HepG2 (cell line): ENCODE data around the gene DPP6. TPM values are rescaled to one million over a fixed set of nuclear protein-coding genes. Genes with fewer than 3 reads are reported as not detected.
A peak's percentile ranks its signal among the peaks of the same experiment; 100 is the strongest.

ENCODE experiments used
- CBFB ChIP-seq: sonication (generic); formaldehyde crosslinking; IDR thresholded peaks from 2 replicates; pipeline ENCODE4 v1.4.0; 2020; ENCODE audit warnings: missing genetic modification reagents
- HOXA5 ChIP-seq: sonication (generic); formaldehyde crosslinking; IDR thresholded peaks from 2 replicates; pipeline ENCODE4 v1.4.0; 2020; ENCODE audit warnings: missing genetic modification reagents
- JARID2 ChIP-seq: sonication (generic); formaldehyde crosslinking; IDR thresholded peaks from 2 replicates; pipeline ENCODE4 v1.8.1; 2023; ENCODE audit warnings: missing genetic modification reagents, inconsistent platforms; ENCODE audit not compliant: insufficient replicate concordance
- MBD4 ChIP-seq: IDR thresholded peaks from 2 replicates; pipeline ENCODE4 v1.6.1; 2012; ENCODE audit warnings: low read length, inconsistent platforms, borderline replicate concordance
- NR2C2 ChIP-seq: sonication (generic); formaldehyde crosslinking; IDR thresholded peaks from 2 replicates; pipeline ENCODE4 v1.4.0; 2020; ENCODE audit warnings: missing genetic modification reagents, mild to moderate bottlenecking, moderate library complexity, borderline replicate concordance
- POLR2AphosphoS5 ChIP-seq: IDR thresholded peaks from 2 replicates; pipeline ENCODE4 v1.6.1; 2012; ENCODE audit warnings: low read depth, low read length
- PRPF4 ChIP-seq: fragments of 200-400 bp; formaldehyde crosslinking; IDR thresholded peaks from 2 replicates; pipeline ENCODE4 v1.6.1; 2016; ENCODE audit warnings: low read length, low read depth; ENCODE audit not compliant: poor library complexity, severe bottlenecking
- RFX5 ChIP-seq: IDR thresholded peaks from 2 replicates; pipeline ENCODE4 v1.6.1; 2011; ENCODE audit warnings: low read depth, low read length, improper control_type of control experiment
- SAFB2 ChIP-seq: sonication (generic); formaldehyde crosslinking; IDR thresholded peaks from 2 replicates; pipeline ENCODE4 v1.5.1; 2020; ENCODE audit warnings: missing genetic modification reagents, low read depth, mild to moderate bottlenecking, borderline replicate concordance
- WIZ ChIP-seq: sonication (generic); formaldehyde crosslinking; IDR thresholded peaks from 2 replicates; pipeline ENCODE4 v1.5.1; 2020; ENCODE audit warnings: mild to moderate bottlenecking, missing genetic modification reagents
- ZBTB38 ChIP-seq: sonication (generic); formaldehyde crosslinking; IDR thresholded peaks from 2 replicates; pipeline ENCODE4 v1.5.1; 2020; ENCODE audit warnings: mild to moderate bottlenecking, missing genetic modification reagents
- ZNF224 ChIP-seq: sonication (generic); formaldehyde crosslinking; IDR thresholded peaks from 2 replicates; pipeline ENCODE4 v1.5.0; 2020; ENCODE audit warnings: mild to moderate bottlenecking, missing genetic modification reagents
- ZNF350 ChIP-seq: sonication (generic); formaldehyde crosslinking; IDR thresholded peaks from 2 replicates; pipeline ENCODE4 v1.4.0; 2020; ENCODE audit warnings: mild to moderate bottlenecking, low read depth, missing genetic modification reagents, borderline replicate concordance
- ZNF441 ChIP-seq: sonication (generic); formaldehyde crosslinking; IDR thresholded peaks from 2 replicates; pipeline ENCODE4 v1.7.0; 2021; ENCODE audit warnings: missing genetic modification reagents, borderline replicate concordance
- ZNF558 ChIP-seq: sonication (generic); formaldehyde crosslinking; IDR thresholded peaks from 2 replicates; pipeline ENCODE4 v1.9.0; 2022; ENCODE audit warnings: mild to moderate bottlenecking, missing genetic modification reagents, borderline replicate concordance
- ZNF703 ChIP-seq: sonication (generic); formaldehyde crosslinking; IDR thresholded peaks from 2 replicates; pipeline ENCODE4 v1.5.1; 2020; ENCODE audit warnings: missing genetic modification reagents, mild to moderate bottlenecking, moderate library complexity, borderline replicate concordance
- ZNF773 ChIP-seq: sonication (generic); formaldehyde crosslinking; IDR thresholded peaks from 2 replicates; pipeline ENCODE4 v1.4.0; 2020; ENCODE audit warnings: missing genetic modification reagents, borderline replicate concordance
- polyA plus RNA-seq, 8 experiments: library from polyadenylated mRNA; depleted of rRNA in 3 of 8; stranded (reverse) in 7 of 8; unstranded in 1 of 8; fragments of >200 nt; fragmentation: Illumina TruSeq in 4 of 8; extraction: Trizol in 4 of 8; gene quantifications; 2 replicates each; pipeline versions ENCODE4 v1.2.1 to v1.2.3, GENCODE V29; 2011 to 2016; ENCODE audit warnings: low read depth in 4 of 8, missing spikeins in 1 of 8, mixed read lengths in 1 of 8; ENCODE audit not compliant: insufficient read depth in 1 of 8
- total RNA-seq, 5 experiments: library from RNA; depleted of rRNA; stranded (reverse); fragments of >200 nt; fragmentation: Illumina TruSeq; extraction: Trizol; gene quantifications; 2 replicates each; pipeline ENCODE4 v1.2.3, GENCODE V29; 2016; ENCODE audit warnings: low read depth in 1 of 5
- TF ChIP-seq, protein P1 (sequence below): sonication (generic); formaldehyde crosslinking; IDR thresholded peaks from 2 replicates; pipeline ENCODE4 v1.9.0; 2021; ENCODE audit warnings: missing genetic modification reagents, borderline replicate concordance
- TF ChIP-seq, protein P2 (sequence below): sonication (generic); formaldehyde crosslinking; IDR thresholded peaks from 2 replicates; pipeline ENCODE4 v1.4.0; 2020; ENCODE audit warnings: missing genetic modification reagents
- TF ChIP-seq, protein P3 (sequence below): fragments of 450-650 bp; IDR thresholded peaks from 2 replicates; pipeline ENCODE4 v1.6.1; 2017

The DPP6 gene
- total and polyA plus RNA-seq, 2 of the 13 experiments (the other 11 are each of a cell fraction or from before 2014, with no cell fraction given), result not detected

DNA sequence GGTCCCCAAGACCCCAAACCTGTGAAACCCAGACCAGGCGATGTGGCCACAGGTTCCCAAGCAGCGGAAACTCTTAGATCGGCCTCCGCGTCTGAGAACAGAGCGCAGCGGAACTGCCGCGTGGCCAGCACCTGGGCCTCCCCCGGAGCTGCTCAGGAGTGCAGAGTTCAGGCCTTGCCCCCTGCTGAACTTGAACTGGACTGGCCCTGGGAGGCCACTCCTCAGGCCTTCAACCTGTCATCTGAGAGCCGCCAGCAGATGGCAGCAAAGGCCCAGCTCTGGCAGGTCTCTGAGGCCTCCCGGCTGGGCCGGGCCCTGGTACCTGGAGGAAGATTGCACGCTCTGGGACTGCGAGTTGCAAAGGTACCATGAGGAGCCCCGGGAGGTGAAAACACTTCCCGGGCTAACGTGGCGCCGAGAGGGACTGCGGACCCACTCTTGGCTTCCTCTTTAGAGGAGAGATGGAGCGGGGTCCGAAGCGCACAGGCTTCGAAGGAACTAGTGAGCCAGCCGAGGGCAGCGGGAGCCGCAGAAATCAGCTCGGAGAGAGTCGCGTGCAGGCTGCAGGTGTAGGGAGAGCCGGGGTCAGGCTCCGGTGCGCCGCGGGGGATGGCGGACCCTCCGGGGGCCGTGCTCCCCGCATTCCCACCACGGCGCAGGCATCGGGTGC, 861.6 kb downstream of the DPP6 start (continued):
- TF ChIP-seq SAFB2 (CRISPR knock-in tag) (no peak), RFX5 (no peak), WIZ (CRISPR knock-in tag) (no peak), ZBTB38 (CRISPR knock-in tag) (no peak; the same call in 1 of the 2 replicates), PRPF4 (no peak), ZNF703 (CRISPR knock-in tag) (0 out of 2 replicates have a peak, but pooled peaks have one; percentile 59), CBFB (CRISPR knock-in tag) (peak; percentile 48; the same call in 1 of the 2 replicates), ZNF441 (CRISPR knock-in tag) (peak; percentile 86; the same call in 1 of the 2 replicates), ZNF773 (CRISPR knock-in tag) (0 out of 2 replicates have a peak, but pooled peaks have one; percentile 65), HOXA5 (CRISPR knock-in tag) (peak; percentile 66; the same call in 1 of the 2 replicates), ZNF350 (peak; percentile 81), ZNF558 (CRISPR knock-in tag) (no peak; the same call in 1 of the 2 replicates), ZNF224 (CRISPR knock-in tag) (peak; percentile 83; the same call in 1 of the 2 replicates), NR2C2 (CRISPR knock-in tag) (peak; percentile 89), MBD4 (no peak), JARID2 (CRISPR knock-in tag) (no peak), POLR2AphosphoS5 (no peak)
- TF ChIP-seq, protein P1, sequence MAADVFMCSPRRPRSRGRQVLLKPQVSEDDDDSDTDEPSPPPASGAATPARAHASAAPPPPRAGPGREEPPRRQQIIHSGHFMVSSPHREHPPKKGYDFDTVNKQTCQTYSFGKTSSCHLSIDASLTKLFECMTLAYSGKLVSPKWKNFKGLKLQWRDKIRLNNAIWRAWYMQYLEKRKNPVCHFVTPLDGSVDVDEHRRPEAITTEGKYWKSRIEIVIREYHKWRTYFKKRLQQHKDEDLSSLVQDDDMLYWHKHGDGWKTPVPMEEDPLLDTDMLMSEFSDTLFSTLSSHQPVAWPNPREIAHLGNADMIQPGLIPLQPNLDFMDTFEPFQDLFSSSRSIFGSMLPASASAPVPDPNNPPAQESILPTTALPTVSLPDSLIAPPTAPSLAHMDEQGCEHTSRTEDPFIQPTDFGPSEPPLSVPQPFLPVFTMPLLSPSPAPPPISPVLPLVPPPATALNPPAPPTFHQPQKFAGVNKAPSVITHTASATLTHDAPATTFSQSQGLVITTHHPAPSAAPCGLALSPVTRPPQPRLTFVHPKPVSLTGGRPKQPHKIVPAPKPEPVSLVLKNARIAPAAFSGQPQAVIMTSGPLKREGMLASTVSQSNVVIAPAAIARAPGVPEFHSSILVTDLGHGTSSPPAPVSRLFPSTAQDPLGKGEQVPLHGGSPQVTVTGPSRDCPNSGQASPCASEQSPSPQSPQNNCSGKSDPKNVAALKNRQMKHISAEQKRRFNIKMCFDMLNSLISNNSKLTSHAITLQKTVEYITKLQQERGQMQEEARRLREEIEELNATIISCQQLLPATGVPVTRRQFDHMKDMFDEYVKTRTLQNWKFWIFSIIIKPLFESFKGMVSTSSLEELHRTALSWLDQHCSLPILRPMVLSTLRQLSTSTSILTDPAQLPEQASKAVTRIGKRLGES, result no peak
- TF ChIP-seq, protein P2, sequence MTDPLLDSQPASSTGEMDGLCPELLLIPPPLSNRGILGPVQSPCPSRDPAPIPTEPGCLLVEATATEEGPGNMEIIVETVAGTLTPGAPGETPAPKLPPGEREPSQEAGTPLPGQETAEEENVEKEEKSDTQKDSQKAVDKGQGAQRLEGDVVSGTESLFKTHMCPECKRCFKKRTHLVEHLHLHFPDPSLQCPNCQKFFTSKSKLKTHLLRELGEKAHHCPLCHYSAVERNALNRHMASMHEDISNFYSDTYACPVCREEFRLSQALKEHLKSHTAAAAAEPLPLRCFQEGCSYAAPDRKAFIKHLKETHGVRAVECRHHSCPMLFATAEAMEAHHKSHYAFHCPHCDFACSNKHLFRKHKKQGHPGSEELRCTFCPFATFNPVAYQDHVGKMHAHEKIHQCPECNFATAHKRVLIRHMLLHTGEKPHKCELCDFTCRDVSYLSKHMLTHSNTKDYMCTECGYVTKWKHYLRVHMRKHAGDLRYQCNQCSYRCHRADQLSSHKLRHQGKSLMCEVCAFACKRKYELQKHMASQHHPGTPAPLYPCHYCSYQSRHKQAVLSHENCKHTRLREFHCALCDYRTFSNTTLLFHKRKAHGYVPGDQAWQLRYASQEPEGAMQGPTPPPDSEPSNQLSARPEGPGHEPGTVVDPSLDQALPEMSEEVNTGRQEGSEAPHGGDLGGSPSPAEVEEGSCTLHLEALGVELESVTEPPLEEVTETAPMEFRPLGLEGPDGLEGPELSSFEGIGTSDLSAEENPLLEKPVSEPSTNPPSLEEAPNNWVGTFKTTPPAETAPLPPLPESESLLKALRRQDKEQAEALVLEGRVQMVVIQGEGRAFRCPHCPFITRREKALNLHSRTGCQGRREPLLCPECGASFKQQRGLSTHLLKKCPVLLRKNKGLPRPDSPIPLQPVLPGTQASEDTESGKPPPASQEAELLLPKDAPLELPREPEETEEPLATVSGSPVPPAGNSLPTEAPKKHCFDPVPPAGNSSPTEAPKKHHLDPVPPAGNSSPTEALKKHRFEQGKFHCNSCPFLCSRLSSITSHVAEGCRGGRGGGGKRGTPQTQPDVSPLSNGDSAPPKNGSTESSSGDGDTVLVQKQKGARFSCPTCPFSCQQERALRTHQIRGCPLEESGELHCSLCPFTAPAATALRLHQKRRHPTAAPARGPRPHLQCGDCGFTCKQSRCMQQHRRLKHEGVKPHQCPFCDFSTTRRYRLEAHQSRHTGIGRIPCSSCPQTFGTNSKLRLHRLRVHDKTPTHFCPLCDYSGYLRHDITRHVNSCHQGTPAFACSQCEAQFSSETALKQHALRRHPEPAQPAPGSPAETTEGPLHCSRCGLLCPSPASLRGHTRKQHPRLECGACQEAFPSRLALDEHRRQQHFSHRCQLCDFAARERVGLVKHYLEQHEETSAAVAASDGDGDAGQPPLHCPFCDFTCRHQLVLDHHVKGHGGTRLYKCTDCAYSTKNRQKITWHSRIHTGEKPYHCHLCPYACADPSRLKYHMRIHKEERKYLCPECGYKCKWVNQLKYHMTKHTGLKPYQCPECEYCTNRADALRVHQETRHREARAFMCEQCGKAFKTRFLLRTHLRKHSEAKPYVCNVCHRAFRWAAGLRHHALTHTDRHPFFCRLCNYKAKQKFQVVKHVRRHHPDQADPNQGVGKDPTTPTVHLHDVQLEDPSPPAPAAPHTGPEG (CRISPR knock-in tag), result no peak; the same call in 1 of the 2 replicates
- TF ChIP-seq, protein P3, sequence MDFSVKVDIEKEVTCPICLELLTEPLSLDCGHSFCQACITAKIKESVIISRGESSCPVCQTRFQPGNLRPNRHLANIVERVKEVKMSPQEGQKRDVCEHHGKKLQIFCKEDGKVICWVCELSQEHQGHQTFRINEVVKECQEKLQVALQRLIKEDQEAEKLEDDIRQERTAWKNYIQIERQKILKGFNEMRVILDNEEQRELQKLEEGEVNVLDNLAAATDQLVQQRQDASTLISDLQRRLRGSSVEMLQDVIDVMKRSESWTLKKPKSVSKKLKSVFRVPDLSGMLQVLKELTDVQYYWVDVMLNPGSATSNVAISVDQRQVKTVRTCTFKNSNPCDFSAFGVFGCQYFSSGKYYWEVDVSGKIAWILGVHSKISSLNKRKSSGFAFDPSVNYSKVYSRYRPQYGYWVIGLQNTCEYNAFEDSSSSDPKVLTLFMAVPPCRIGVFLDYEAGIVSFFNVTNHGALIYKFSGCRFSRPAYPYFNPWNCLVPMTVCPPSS, result no peak
